HG03469 (cell line): ENCODE measurements around the gene DNM3.

Experiments used
- ATAC-seq: cut with Tn5 transposase; IDR thresholded peaks from one replicate; pipeline ENCODE4 v1.9.1; 2021; ENCODE audit warnings: mild to moderate bottlenecking, moderate library complexity, moderate number of reproducible peaks; ENCODE audit not compliant: unreplicated experiment

DNM3 gene

GRCh38 chr1:172382990-172383389, 541.7 kb downstream of the DNM3 start:
- ATAC-seq: no peak

DNA sequence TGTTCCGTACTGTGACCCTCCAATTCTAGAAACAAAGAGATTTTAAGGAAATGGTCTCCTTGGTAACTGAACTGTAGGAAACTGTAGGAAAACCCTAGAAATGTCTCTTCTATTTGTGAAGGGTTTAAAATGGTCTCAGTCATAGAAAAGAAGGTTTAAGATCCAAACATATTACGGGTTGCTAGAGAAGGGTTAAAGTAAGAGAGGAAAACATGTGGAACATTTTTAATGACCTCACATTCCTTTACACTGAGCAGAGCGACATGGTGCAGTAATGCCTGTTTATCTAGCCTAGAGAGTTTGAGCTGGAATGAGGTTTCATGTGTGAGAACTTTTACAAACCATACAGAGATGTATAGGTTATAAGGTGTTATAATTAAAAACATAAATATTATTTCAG, 542.2 kb downstream of the DNM3 start:
- ATAC-seq: no peak

DNA sequence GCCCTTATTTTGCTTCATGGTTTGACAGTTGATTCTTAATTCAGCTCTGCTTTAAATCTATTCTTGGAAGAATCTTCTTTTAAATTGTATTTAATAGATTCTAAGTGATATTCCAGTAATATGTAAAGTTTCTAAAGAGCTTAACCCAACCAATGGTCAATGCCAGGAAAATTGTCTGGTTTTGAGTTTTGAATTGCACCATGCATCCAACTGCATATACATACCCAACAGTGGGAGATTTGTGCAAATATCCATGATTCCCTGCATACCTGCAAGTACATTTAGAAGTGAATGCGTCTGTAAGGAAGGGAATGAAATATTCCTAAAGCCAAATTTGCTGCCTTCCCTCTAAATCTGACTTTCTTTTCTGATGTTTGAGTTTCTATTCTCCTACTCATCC, 543.4 kb downstream of the DNM3 start:
- ATAC-seq: no peak

- ATAC-seq: no peak
Measured at GRCh38 chr1:172386046-172386445, 544.7 kb downstream of the DNM3 start.

DNA sequence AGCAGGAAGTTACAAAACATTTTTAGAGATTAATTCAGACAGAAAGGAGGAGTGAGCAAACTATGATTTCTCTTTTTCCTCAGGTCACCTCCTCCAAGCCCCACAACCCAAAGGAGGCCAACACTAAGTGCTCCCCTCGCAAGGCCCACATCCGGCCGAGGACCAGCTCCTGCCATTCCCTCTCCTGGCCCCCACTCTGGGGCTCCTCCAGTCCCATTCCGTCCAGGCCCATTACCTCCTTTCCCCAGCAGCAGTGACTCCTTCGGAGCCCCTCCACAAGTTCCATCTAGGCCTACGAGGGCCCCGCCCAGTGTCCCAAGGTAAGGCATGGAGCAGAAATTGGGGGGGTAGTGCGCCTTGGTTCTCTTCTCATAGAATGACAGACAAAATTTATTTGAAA, 547.2 kb downstream of the DNM3 start:
- ATAC-seq: no peak

GRCh38 chr1:172390301-172390682, 549.0 kb downstream of the DNM3 start:
- no peak for ATAC-seq

- peak; percentile 57 for ATAC-seq
Measured at GRCh38 chr1:172390683-172391551, 549.6 kb downstream of the DNM3 start.

DNA sequence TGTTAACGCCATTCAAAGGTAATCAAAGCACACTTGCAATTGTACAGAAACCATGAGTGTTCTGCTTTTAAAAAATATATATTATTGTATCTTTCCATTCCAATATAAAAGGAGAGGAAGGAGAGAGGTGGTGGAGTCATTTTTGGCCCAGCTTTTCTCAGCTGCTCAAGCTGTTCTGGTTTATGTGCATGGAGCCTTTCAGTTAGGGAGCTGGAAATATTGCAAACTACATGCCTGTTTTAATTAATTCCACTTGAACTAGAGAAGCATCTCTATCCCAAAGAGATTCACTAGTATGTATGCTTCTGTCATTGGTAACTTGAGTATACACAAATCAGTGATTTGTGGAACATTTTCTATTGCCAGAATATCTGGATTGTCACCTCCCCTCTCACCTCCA, 550.7 kb downstream of the DNM3 start:
- no peak for ATAC-seq

DNA sequence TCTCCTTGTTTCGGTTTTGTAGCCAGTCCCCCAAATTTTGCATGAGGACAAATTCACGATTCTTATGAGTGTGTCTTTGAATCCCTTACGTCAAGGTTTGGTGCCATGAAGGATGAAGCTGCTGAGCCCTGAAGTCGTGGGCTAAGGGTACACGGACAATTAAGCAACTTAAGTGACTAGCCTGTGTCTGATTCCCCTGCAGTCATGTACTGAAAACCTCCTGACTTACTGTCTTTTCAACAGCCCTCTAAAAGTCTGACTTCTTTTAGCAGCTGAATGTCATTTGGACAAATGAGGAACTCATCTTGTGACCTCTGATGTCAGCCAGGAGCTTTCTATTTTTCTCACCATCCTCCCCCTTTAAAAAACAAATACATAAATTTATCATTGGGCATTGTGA, 552.1 kb downstream of the DNM3 start:
- no peak for ATAC-seq

DNA sequence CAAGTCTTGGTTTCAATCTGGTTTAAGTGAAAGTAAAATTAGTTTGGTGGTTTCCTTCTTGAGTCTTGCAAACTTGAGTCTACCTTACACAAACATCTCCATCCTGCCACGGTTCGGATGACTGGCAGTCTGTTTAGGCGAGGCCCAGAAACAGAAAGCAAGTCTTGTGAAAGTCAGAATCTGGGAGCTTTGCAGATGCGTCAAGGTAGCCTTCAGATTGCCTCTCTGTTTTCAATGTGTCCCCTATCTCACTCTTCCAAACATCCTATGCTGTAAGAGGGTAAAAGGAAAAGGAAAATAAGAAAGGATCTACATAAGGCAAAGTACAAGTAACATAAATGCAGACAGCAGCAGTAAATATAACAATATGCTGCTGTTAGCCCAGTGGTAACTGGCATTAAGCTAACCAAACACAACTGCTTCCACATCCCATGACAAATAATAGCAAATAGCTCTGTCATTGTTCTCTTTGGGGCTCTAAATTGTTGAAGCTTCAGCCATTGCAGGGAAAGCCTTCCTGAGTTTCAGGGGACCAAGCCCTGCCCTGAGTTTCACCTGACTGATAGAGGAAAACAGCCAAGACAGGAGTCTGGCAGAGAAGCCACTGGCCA, 552.9 kb downstream of the DNM3 start:
- peak; percentile 59 for ATAC-seq

DNA sequence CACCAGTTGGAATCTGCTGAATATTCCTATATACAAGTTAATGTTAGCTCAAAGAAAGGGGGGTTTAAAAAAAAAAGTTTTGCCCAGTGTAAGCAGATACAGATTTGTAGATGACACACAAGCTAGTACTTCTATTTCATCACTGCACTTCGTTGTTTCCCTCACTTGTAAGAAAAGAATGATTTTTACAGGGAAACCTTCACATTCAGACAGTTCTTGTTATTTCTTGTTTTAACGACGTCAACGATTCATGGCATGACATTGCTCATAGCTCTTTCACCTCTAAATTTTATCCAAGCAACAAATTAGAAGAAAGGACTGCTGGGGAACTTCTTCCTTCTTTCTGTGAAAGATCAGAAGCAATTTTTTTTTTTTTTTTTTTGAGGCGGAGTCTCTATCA, 553.5 kb downstream of the DNM3 start:
- ATAC-seq: no peak

DNA sequence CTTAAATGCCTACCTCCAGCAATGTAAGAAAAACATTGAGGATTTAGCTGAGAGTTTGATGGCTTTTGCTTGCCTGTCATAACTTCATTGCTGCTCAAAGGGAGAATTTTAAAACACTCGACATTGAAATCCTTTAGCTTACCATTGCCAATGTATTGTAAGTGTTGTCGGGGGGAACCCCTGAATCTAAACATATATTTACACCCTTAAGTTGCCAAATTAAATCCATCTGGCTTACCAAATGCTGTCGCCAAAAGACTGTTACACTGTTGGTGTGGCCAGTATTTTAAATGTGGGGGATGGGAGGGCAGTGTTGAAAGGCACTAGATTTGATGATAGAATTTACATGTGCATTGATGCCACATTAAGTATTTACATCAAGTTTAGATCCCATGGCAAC, 554.3 kb downstream of the DNM3 start:
- no peak for ATAC-seq

DNA sequence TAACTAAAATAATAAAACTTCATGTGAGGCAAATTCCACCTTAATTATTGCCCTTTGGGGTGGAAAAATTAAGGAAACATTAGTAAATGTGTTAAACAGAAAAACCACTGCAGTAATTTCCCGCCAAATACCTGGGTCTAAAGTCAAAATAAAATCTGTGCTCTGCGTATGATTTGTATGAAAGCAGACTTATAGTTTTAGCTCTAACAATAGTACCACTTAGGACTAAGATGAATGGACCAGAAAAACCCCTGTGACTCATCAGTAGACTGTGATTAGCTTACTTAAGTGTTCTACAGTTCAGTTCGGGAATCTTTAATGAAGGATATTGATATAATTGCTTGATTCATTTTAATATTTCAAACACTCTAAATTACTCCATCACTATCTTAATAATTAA, 555.9 kb downstream of the DNM3 start:
- no peak for ATAC-seq

GRCh38 chr1:172397633-172398032, 556.3 kb downstream of the DNM3 start:
- no peak for ATAC-seq

DNA sequence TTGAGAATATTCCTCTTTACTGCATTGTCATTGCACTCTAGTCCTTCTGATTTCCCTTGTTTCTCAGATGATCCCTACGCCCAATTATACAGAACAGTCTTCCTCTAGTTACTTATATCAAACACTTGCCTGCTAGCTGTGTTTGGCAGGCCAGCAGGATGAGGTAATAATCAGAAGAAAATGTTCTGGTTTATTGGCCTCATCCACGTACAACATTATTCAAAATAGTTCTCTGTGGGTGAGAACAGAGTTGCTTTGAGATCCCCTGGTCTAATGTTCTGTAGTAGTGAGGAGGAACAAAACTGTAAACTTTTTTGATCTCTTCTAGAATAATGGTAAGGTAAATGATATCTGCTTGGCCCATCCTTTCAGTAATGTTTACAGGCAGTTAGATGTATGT, 556.9 kb downstream of the DNM3 start:
- no peak for ATAC-seq

DNA sequence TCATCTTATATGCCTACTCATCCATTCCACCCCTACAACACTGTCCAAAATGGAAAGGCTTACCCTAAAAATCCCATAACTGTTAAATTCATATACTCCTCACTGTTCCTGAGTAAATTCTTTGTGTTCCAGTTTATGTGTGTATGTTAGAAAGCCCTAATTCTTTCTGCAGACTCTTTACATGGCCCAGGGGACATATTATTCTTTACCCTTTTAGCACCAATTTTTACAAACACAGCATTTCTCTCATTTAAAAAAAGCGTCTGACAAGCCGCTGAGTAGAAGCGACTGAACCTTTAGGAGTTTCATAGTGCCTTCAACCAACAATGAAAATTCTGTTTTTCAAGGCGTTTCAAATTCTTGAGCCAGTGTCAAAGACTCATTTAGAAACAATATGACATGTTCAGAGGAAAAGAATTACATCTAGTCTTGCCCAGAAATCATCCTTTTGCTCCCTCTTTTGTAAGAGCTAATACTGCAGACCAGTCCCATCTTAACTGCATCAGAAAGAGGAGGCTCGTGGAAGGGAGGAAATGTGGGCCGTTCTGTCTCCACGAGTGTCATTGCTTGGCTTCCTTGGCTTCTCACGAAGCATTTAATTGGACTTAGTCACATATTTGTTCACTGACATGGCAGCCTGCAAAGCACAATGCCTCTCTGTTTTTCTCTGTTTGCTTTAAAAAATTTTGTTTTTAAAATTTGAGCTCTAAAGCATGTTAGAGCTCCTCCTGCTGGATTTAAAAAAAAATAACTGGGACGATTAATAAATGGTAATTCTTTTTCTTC, 557.9 kb downstream of the DNM3 start:
- no peak for ATAC-seq

GRCh38 chr1:172399756-172400721, 558.7 kb downstream of the DNM3 start:
- ATAC-seq: no peak

DNA sequence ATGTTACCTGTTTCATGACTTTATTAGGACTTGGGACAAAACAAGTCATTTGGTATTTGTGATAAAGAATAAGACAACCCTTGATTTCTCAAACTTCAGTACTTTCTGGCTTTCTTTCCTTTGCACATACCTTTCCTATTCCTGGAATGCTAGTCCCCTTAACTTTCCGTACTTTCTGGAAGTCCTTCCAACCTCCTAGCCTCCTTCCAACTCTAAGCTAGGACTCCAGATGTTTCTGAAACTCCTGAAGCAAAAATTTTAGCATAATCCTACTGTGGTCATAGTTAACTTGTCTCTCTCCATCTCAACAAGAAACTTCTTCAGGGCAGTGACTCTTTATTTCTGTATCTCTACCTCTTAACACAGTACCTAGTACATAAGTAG, 559.4 kb downstream of the DNM3 start:
- ATAC-seq: no peak

DNA sequence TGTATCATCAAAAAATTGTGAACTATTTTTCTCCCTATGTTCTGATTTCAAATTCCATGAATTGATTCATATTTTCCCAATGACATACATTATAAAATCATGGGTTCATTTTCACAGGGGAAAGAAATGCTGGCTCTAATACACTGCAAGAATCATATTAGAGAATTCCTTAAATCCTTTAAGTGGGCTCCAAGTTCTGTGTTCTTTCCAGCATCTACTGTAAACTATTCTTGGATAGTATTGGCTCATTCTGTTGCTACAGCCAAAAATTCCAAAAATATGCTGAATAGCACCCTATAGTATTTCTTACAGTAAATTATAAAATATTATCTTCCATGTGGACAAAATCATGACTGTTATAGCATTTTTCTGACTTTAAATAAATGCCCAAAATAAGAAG, 560.2 kb downstream of the DNM3 start:
- no peak for ATAC-seq

DNA sequence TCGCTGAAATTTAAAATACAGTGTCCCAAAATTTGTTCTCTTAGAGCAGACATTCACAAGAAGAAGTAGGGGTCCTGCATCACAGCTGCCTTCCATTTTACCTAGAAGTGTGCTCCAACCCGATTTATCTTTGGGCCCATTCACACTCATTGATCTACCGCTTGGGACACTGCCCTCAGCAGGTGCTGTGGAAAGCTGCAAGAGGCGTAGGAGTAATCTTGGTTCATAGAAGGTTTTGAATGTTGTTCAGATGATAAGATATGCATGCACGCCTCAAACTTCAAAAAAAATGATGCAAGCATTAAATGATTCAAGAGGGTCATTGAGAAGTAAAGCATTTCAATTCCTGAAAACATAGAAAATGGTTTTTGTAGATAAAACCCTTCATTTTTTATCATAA, 560.6 kb downstream of the DNM3 start:
- no peak for ATAC-seq
